ENCODE measurements around the gene PLCG2. TPM values are rescaled to one million over a fixed set of nuclear protein-coding genes. Genes with fewer than 3 reads are reported as not detected.

Gene PLCG2
- total RNA-seq, 1 donor from 2014 or later, result 14.2 TPM

GRCh38 chr16:81902025-81902424, 122.9 kb downstream of the PLCG2 start:
- intact Hi-C loops (cut with DNase I), result no loop called here

GRCh38 chr16:81904320-81904719, 125.2 kb downstream of the PLCG2 start:
- H3K27ac ChIP-seq, result no peak overlapping the region
- intact Hi-C loops (cut with DNase I), result no loop called here
- H3K4me3 ChIP-seq, result no peak overlapping the region
- H3K4me1 ChIP-seq, result no peaks in the 10 kb centered on the region
- no peaks in the 10 kb centered on the region for H3K36me3 ChIP-seq
- H3K9me3 ChIP-seq, result no peaks in the 10 kb centered on the region
- no peak for DNase-seq (ENCODE audit: extremely low spot score in 2 of 2)
- TF ChIP-seq POLR2A (IDR thresholded peaks at IDR 0.05) (no peak), POLR2AphosphoS5 (IDR thresholded peaks at IDR 0.05; ENCODE audit: insufficient read depth in 1 of 2, low read depth in 1 of 2) (no peak), CTCF (IDR thresholded peaks at IDR 0.05) (no peak)
- H3K27me3 ChIP-seq, result no peaks in the 10 kb centered on the region

More at GRCh38 chr16:81902025-81902424, 122.9 kb downstream of the PLCG2 start:
- Histone ChIP-seq H3K4me3 (no peak overlapping the region), H3K9me3 (no peaks in the 10 kb centered on the region), H3K4me1 (no peaks in the 10 kb centered on the region), H3K27ac (no peak overlapping the region), H3K27me3 (no peaks in the 10 kb centered on the region), H3K36me3 (no peaks in the 10 kb centered on the region)
- DNase-seq (ENCODE audit: extremely low spot score in 2 of 2), result no peak
- TF ChIP-seq POLR2A (IDR thresholded peaks at IDR 0.05), result no peak
- TF ChIP-seq CTCF (IDR thresholded peaks at IDR 0.05), result no peak
- TF ChIP-seq POLR2AphosphoS5 (IDR thresholded peaks at IDR 0.05; ENCODE audit: insufficient read depth in 1 of 2, low read depth in 1 of 2), result no peak

GRCh38 chr16:81905277-81905676, 126.2 kb downstream of the PLCG2 start:
- Histone ChIP-seq H3K36me3 (no peaks in the 10 kb centered on the region), H3K4me3 (no peak overlapping the region), H3K27ac (no peak overlapping the region), H3K9me3 (no peaks in the 10 kb centered on the region), H3K4me1 (no peaks in the 10 kb centered on the region), H3K27me3 (no peaks in the 10 kb centered on the region)
- DNase-seq (ENCODE audit: extremely low spot score in 2 of 2), result no peak
- intact Hi-C loops (cut with DNase I), result no loop called here
- no peak for TF ChIP-seq CTCF (IDR thresholded peaks at IDR 0.05)
- TF ChIP-seq POLR2AphosphoS5 (IDR thresholded peaks at IDR 0.05; ENCODE audit: insufficient read depth in 1 of 2, low read depth in 1 of 2), result no peak
- TF ChIP-seq POLR2A (IDR thresholded peaks at IDR 0.05), result no peak

- DNase-seq (ENCODE audit: extremely low spot score in 2 of 2), result no peak
- Histone ChIP-seq H3K9me3 (no peaks in the 10 kb centered on the region), H3K4me1 (no peaks in the 10 kb centered on the region), H3K27me3 (no peaks in the 10 kb centered on the region), H3K36me3 (no peaks in the 10 kb centered on the region), H3K4me3 (no peak overlapping the region), H3K27ac (no peak overlapping the region)
- TF ChIP-seq POLR2A (IDR thresholded peaks at IDR 0.05) (no peak), CTCF (IDR thresholded peaks at IDR 0.05) (no peak), POLR2AphosphoS5 (IDR thresholded peaks at IDR 0.05; ENCODE audit: insufficient read depth in 1 of 2, low read depth in 1 of 2) (no peak)
- intact Hi-C loops (cut with DNase I), result no loop called here
Observed at GRCh38 chr16:81907681-81908080, 128.6 kb downstream of the PLCG2 start.

GRCh38 chr16:81908466-81909262, 129.6 kb downstream of the PLCG2 start:
- no peaks in the 10 kb centered on the region for H3K9me3 ChIP-seq
- no peaks in the 10 kb centered on the region for H3K36me3 ChIP-seq
- intact Hi-C loops (cut with DNase I), result no loop called here
- H3K27ac ChIP-seq, result no peak overlapping the region
- DNase-seq (ENCODE audit: extremely low spot score in 2 of 2), result no peak
- TF ChIP-seq POLR2AphosphoS5 (IDR thresholded peaks at IDR 0.05; ENCODE audit: insufficient read depth in 1 of 2, low read depth in 1 of 2) (no peak), POLR2A (IDR thresholded peaks at IDR 0.05) (no peak), CTCF (IDR thresholded peaks at IDR 0.05) (no peak)
- no peaks in the 10 kb centered on the region for H3K27me3 ChIP-seq
- H3K4me3 ChIP-seq, result no peak overlapping the region
- H3K4me1 ChIP-seq, result no peaks in the 10 kb centered on the region
